GM12878 (cell line): ENCODE results near the gene LZIC. TPM values are rescaled to one million over a fixed set of nuclear protein-coding genes. Genes with fewer than 3 reads are reported as not detected.

ENCODE experiments used
- ATAC-seq: fragments of 200-7000 bp; cut with Tn5 transposase; 3 replicates; pipeline ENCODE4 v1.9.1; 2020; ENCODE audit warnings: mild to moderate bottlenecking, moderate library complexity
- BruUV-seq: library from RNA; stranded (reverse); fragments of 400-500 nt; replicated peaks from 2 replicates; lab custom pipeline; 2021; lab: Mats Ljungman, UMichigan
- CTCF ChIA-PET: fragments of 300-600 bp; sonication (Branson Sonifier 250); formaldehyde crosslinking; extraction: SDS; loops from one replicate; lab custom pipeline; 2021; ENCODE audit warnings: inconsistent platforms; lab: Yijun Ruan, JAX
- POLR2A ChIA-PET: fragments of 350-600 bp; formaldehyde crosslinking; extraction: SDS; loops from one replicate; lab custom pipeline; 2021; ENCODE audit warnings: inconsistent platforms; lab: Charles Lee
- RAD21 ChIA-PET: fragments of 300-600 bp; sonication (Branson Sonifier 250); formaldehyde crosslinking; loops from one replicate; lab custom pipeline; 2023; ENCODE audit warnings: antibody characterized with exemption; ENCODE audit not compliant: unreplicated experiment; lab: Charles Lee
- SMC1A ChIA-PET: fragments of 300-600 bp; sonication (Branson Sonifier 250); formaldehyde crosslinking; loops from one replicate; lab custom pipeline; 2023; ENCODE audit not compliant: unreplicated experiment, uncharacterized antibody; lab: Charles Lee
- DNase-seq: peaks from one replicate; pipeline ENCODE4 v3.0.0-alpha.2; 2011; ENCODE audit warnings: low read depth, low spot score
- FAIRE-seq: peaks from 3 replicates; lab custom pipeline; 2011; peaks lifted over from hg19 to GRCh38; lab: Jason Lieb, UNC
- H2AFZ ChIP-seq: 2 replicates; pipeline ENCODE4 v1.6.0; 2011; ENCODE audit warnings: low read depth, low read length, control low read depth; ENCODE audit not compliant: control insufficient read depth
- H3K27ac ChIP-seq: 2 replicates; pipeline ENCODE4 v1.5.1; 2011; ENCODE audit warnings: control low read depth; ENCODE audit not compliant: control insufficient read depth, insufficient read depth
- H3K27me3 ChIP-seq, 2 experiments: replicated peaks in 1 of 2; 2 replicates each; pipeline versions ENCODE4 v1.6.0 to v1.6.1; 2011; ENCODE audit warnings: low read length in 1 of 2; ENCODE audit not compliant: control insufficient read depth in 2 of 2, insufficient read depth in 2 of 2
- H3K36me3 ChIP-seq, 2 experiments: 2 replicates each; pipeline ENCODE4 v1.5.1; 2011; ENCODE audit warnings: low read length in 1 of 2; ENCODE audit not compliant: control insufficient read depth in 2 of 2, insufficient read depth in 2 of 2
- H3K4me1 ChIP-seq: 2 replicates; pipeline ENCODE4 v1.6.1; 2011; ENCODE audit warnings: mild to moderate bottlenecking, low read length, moderate library complexity, mixed read lengths; ENCODE audit not compliant: control insufficient read depth, insufficient read depth
- H3K4me2 ChIP-seq: 2 replicates; pipeline ENCODE4 v1.6.0; 2011; ENCODE audit warnings: control low read depth; ENCODE audit not compliant: control insufficient read depth, insufficient read depth
- H3K4me3 ChIP-seq: fragments of 200-600 bp; sonication (generic); 2 replicates; pipeline ENCODE4 v1.5.1; 2016
- H3K79me2 ChIP-seq: 2 replicates; pipeline ENCODE4 v1.6.0; 2011; ENCODE audit warnings: low read length; ENCODE audit not compliant: control insufficient read depth, insufficient read depth
- H3K9ac ChIP-seq: 2 replicates; pipeline ENCODE4 v1.8.0; 2011; ENCODE audit warnings: low read length, control low read depth, mixed read lengths; ENCODE audit not compliant: control insufficient read depth, insufficient read depth
- H3K9me3 ChIP-seq: replicated peaks from 3 replicates; pipeline ENCODE4 v1.5.1; 2011; ENCODE audit warnings: mild to moderate bottlenecking, low read length; ENCODE audit not compliant: control insufficient read depth, insufficient read depth
- H4K20me1 ChIP-seq: 2 replicates; pipeline ENCODE4 v1.6.0; 2011; ENCODE audit not compliant: control insufficient read depth, insufficient read depth
- BCL11A ChIP-seq: IDR thresholded peaks from 2 replicates; pipeline ENCODE4 v1.6.1; 2011; ENCODE audit warnings: low read depth, low read length
- BCL3 ChIP-seq: IDR thresholded peaks from 2 replicates; pipeline ENCODE4 v1.6.1; 2011; ENCODE audit warnings: borderline replicate concordance, low read depth, mild to moderate bottlenecking, moderate library complexity, low read length; ENCODE audit not compliant: insufficient read depth, poor library complexity, severe bottlenecking
- JUND ChIP-seq: IDR thresholded peaks from 2 replicates; pipeline ENCODE4 v1.6.1; 2012; ENCODE audit warnings: low read depth, mild to moderate bottlenecking, low read length, improper control_type of control experiment, moderate library complexity
- MYC ChIP-seq: IDR thresholded peaks from 2 replicates; pipeline ENCODE4 v1.6.1; 2011; ENCODE audit warnings: mild to moderate bottlenecking, low read length, moderate library complexity, inconsistent platforms; ENCODE audit not compliant: insufficient read depth, insufficient replicate concordance, insufficient read length, severe bottlenecking
- ZBTB33 ChIP-seq: fragments of 450-650 bp; IDR thresholded peaks from 2 replicates; pipeline ENCODE4 v1.6.1; 2017; ENCODE audit warnings: mild to moderate bottlenecking
- WGBS: methylation state at CpG from one replicate; pipeline ENCODE4 v1.1.6; 2016; ENCODE audit warnings: low lambda C conversion rate; ENCODE audit not compliant: insufficient replicate concordance, insufficient coverage; ENCODE audit errors: missing lambda C conversion rate; 5-methylcytosine and 5-hydroxymethylcytosine counted together
- in situ Hi-C: fragments of 300-500 bp; cut with MboI; formaldehyde crosslinking; loops from 9 replicates; pipeline ENCODE4 v1.14.3; 2018; ENCODE audit warnings: mixed read lengths
- intact Hi-C: fragments of 100-400 bp; cut with micrococcal nuclease; formaldehyde crosslinking; loops from one replicate; pipeline ENCODE4 v1.14.2; 2022; ENCODE audit not compliant: unreplicated experiment
- polyA plus RNA-seq, 11 experiments: library from polyadenylated mRNA; depleted of rRNA in 4 of 11; unstranded in 6 of 11; stranded (reverse) in 5 of 11; fragments of >200 nt; fragmentation: Nextera tagmentation in 4 of 11; fragmentation: Illumina TruSeq in 1 of 11; extraction: Ambion mirVana in 4 of 11; extraction: Trizol in 1 of 11; gene quantifications; 1 replicate in 1 of 11; 2 replicates in 10 of 11; pipeline versions ENCODE4 v1.2.1 to v1.2.3, GENCODE V29; 2011 to 2016; ENCODE audit warnings: inconsistent platforms in 2 of 11, missing spikeins in 2 of 11, low read depth in 1 of 11
- total RNA-seq, 4 experiments: library from RNA; depleted of rRNA in 3 of 4; stranded (reverse); fragments of >200 nt in 3 of 4; fragmentation: Illumina TruSeq in 1 of 4; extraction: Trizol in 1 of 4; gene quantifications; 2 replicates each; pipeline versions ENCODE4 v1.2.1 to v1.2.3, GENCODE V29; 2013 to 2021

LZIC gene
- total and polyA plus RNA-seq, 10 of the 15 experiments (the other 5 are each of a cell fraction or from before 2014, with no cell fraction given), result 7.3 to 30.3 (median 17.1) TPM

- no peak for TF ChIP-seq MYC
These were observed 33.8 kb downstream of the LZIC start (continued) for GRCh38 chr1:9909234-9910046.

- H3K9ac ChIP-seq, result no peak overlapping the region
- peak overlapping the region; percentile 87 for H3K4me3 ChIP-seq
- H3K4me2 ChIP-seq, result peak overlapping the region; percentile 92
- H3K27ac ChIP-seq, result no peak overlapping the region
- DNase-seq (no peak), FAIRE-seq (peak; percentile 38), ATAC-seq (no peak)
- no peaks in the 10 kb centered on the region for H4K20me1 ChIP-seq
- no peak overlapping the region for H2AFZ ChIP-seq
- WGBS, result 40% methylated on average over 4 of the region's 4 CpGs
- TF ChIP-seq BCL11A, result no peak
- TF ChIP-seq BCL3, result no peak
- no peak for TF ChIP-seq ZBTB33
- no peak for TF ChIP-seq JUND
- H3K79me2 ChIP-seq, result peaks cover 3% of the 10 kb centered on the region; the same call in 1 of the 2 replicates
- BruUV-seq, result TSS peak; percentile 64
- H3K9me3 ChIP-seq, result no peaks in the 10 kb centered on the region
- intact Hi-C loops, result no loop called here
- ChIA-PET RAD21 (interaction anchor here (0.6 to 0.9 kb wide), 2 partner anchors 29 to 76 kb away, joined by 3 read pairs; no protein-coding TSS in a partner anchor), CTCF (interaction anchor here (0.9 to 1.1 kb wide), 2 partner anchors 34 to 118 kb away, joined by 4 read pairs; partner anchors contain the start of genes LZIC and NMNAT1), SMC1A (interaction anchor here (1.0 kb wide), 1 partner anchor 40 kb away, joined by 3 read pairs; no protein-coding TSS in a partner anchor), POLR2A (no interaction called here)
- peaks cover 16% of the 10 kb centered on the region for H3K4me1 ChIP-seq
- H3K27me3 ChIP-seq, result no peaks in the 10 kb centered on the region
- no peaks in the 10 kb centered on the region for H3K36me3 ChIP-seq
- in situ Hi-C loops, result no loop called here
These were observed 34.3 kb downstream of the LZIC start for GRCh38 chr1:9908871-9909233.
